Measurements from ENCODE around the gene WRNIP1.
A peak's percentile ranks its signal among the peaks of the same experiment; 100 is the strongest.

DNA sequence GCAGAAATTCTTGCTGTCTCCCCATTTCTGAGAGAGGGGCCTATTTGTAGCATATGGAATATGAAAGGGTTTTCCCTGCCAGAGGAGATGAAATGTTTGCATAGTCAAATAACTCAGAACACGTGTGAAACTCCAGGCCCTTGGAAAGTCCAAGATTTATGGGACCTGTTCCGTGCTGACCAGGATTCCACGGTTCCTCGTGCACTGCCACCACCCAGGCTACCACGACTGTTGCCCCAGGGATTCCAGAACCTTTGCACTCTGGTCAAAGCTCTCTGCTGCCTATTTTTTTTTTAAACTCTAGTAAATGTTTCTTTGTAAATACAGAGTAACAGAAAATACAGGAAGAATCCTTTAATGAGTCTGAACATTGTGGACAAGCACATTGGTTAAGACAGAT is 49.5 kb upstream of the WRNIP1 start:
- no peak for TF ChIP-seq IRF2 (CRISPR knock-in tag; IDR thresholded peaks at IDR 0.05)
- TF ChIP-seq FOXM1 (CRISPR knock-in tag; IDR thresholded peaks at IDR 0.05) = no peak
- TF ChIP-seq TCF12 (IDR thresholded peaks at IDR 0.05) = no peak
- no peak for TF ChIP-seq TCF12 (CRISPR knock-in tag; IDR thresholded peaks at IDR 0.05)
- TF ChIP-seq CHD2 (IDR thresholded peaks at IDR 0.05; ENCODE audit: low read depth, low read length) = no peak
- no peak for TF ChIP-seq CREB1 (IDR thresholded peaks at IDR 0.05)
- TF ChIP-seq CREB1 (CRISPR knock-in tag; IDR thresholded peaks at IDR 0.05) = peak; percentile 34; the same call in 1 of the 2 replicates
- TF ChIP-seq NFE2L2 (IDR thresholded peaks at IDR 0.05; ENCODE audit: low read length) = no peak
- no peak for TF ChIP-seq POLR2A (IDR thresholded peaks at IDR 0.05; ENCODE audit: insufficient read depth in 1 of 2, low read depth in 2 of 2, low read length in 2 of 2)
- no peak for TF ChIP-seq ZNF329 (CRISPR knock-in tag; IDR thresholded peaks at IDR 0.05; ENCODE audit: low read depth)
- TF ChIP-seq, protein P1, sequence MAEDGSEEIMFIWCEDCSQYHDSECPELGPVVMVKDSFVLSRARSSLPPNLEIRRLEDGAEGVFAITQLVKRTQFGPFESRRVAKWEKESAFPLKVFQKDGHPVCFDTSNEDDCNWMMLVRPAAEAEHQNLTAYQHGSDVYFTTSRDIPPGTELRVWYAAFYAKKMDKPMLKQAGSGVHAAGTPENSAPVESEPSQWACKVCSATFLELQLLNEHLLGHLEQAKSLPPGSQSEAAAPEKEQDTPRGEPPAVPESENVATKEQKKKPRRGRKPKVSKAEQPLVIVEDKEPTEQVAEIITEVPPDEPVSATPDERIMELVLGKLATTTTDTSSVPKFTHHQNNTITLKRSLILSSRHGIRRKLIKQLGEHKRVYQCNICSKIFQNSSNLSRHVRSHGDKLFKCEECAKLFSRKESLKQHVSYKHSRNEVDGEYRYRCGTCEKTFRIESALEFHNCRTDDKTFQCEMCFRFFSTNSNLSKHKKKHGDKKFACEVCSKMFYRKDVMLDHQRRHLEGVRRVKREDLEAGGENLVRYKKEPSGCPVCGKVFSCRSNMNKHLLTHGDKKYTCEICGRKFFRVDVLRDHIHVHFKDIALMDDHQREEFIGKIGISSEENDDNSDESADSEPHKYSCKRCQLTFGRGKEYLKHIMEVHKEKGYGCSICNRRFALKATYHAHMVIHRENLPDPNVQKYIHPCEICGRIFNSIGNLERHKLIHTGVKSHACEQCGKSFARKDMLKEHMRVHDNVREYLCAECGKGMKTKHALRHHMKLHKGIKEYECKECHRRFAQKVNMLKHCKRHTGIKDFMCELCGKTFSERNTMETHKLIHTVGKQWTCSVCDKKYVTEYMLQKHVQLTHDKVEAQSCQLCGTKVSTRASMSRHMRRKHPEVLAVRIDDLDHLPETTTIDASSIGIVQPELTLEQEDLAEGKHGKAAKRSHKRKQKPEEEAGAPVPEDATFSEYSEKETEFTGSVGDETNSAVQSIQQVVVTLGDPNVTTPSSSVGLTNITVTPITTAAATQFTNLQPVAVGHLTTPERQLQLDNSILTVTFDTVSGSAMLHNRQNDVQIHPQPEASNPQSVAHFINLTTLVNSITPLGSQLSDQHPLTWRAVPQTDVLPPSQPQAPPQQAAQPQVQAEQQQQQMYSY (CRISPR knock-in tag; IDR thresholded peaks at IDR 0.05) = no peak

All from HepG2 (cell line).